ENCODE measurements around the gene ZBTB9.

DNA sequence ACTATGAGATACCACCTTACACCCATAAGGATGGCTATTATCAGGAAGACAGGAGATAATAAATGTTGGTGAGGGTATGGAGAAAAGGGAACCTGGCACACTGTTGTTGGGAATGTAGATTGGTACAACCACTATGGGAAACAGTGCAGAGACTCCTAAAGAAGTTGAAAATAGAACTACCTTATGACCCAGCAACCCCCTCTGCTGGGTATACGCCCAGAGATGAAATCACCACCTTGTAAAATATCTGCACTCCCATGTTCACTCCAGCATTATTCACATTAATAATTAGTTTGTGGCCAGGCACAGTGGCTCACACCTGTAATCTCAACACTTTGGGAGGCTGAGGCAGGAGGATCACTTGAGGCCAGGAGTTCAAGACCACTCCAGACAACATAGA is 26.8 kb downstream of the ZBTB9 start:
- TF ChIP-seq BCL3 (IDR thresholded peaks at IDR 0.05): no peak
- TF ChIP-seq POLR2A (IDR thresholded peaks at IDR 0.05; ENCODE audit: low read length): no peak
- no peak for TF ChIP-seq FOSL2 (IDR thresholded peaks at IDR 0.05)
- no peak for TF ChIP-seq FOSL2 (CRISPR knock-in tag; IDR thresholded peaks at IDR 0.05)
- no peak for TF ChIP-seq USF2 (IDR thresholded peaks at IDR 0.05)
- TF ChIP-seq EP300 (IDR thresholded peaks at IDR 0.05): no peak
- no peak for TF ChIP-seq RAD21 (conservative IDR thresholded peaks at IDR 0.05 in 1 of 2, IDR thresholded peaks at IDR 0.05 in 1 of 2)
- no peak for TF ChIP-seq CHD4 (IDR thresholded peaks at IDR 0.05; ENCODE audit: borderline replicate concordance)
- no peak for TF ChIP-seq RCOR1 (IDR thresholded peaks at IDR 0.05; ENCODE audit: low read depth, low read length)
- no peak for TF ChIP-seq HOXA7 (CRISPR knock-in tag; IDR thresholded peaks at IDR 0.05)
- no peak for TF ChIP-seq CTCF (IDR thresholded peaks at IDR 0.05)
- no peak for TF ChIP-seq PHF8 (IDR thresholded peaks at IDR 0.05; ENCODE audit: borderline replicate concordance, low read depth)
- TF ChIP-seq CBX8 (IDR thresholded peaks at IDR 0.05): no peak
- no peak for TF ChIP-seq JUNB (IDR thresholded peaks at IDR 0.05)

Measured in A549 (cell line).